Right lobe of liver (tissue), 6 donors: ENCODE results near the gene AFDN. TPM values are rescaled to one million over a fixed set of nuclear protein-coding genes. Genes with fewer than 3 reads are reported as not detected.

Experiments
- ATAC-seq, 4 donors: fragments of 200-7000 bp; cut with Tn5 transposase; one replicate each; pipeline ENCODE4 v1.9.1; 2020; ENCODE audit warnings: mild to moderate bottlenecking in 4 of 4, moderate library complexity in 4 of 4
- DNase-seq, 3 donors: peaks; one replicate each; pipeline ENCODE4 v3.0.0-alpha.2; 2020
- H3K27ac ChIP-seq, 3 donors: fragments of 200-600 bp; one replicate each; pipeline ENCODE4 v1.8.0; 2022
- H3K27me3 ChIP-seq, 2 donors: fragments of 200-600 bp; one replicate each; pipeline ENCODE4 v1.8.0; 2022
- H3K36me3 ChIP-seq, 4 donors: fragments of 200-600 bp; sonication (generic) in 1 of 4; one replicate each; pipeline versions ENCODE4 v1.5.1 to v1.8.0; 2017 to 2022; ENCODE audit warnings: control low read depth in 1 of 4
- H3K4me1 ChIP-seq, 4 donors: fragments of 200-600 bp; sonication (generic) in 1 of 4; one replicate each; pipeline versions ENCODE4 v1.5.1 to v1.8.0; 2017 to 2022; ENCODE audit warnings: control low read depth in 1 of 4
- H3K4me3 ChIP-seq, 3 donors: fragments of 200-600 bp; one replicate each; pipeline ENCODE4 v1.8.0; 2022
- H3K9me3 ChIP-seq, 4 donors: fragments of 200-600 bp; sonication (generic) in 1 of 4; one replicate each; pipeline versions ENCODE4 v1.5.1 to v1.8.0; 2017 to 2022; ENCODE audit warnings: control low read depth in 1 of 4
- POLR2A ChIP-seq: fragments of 450-650 bp; IDR thresholded peaks from one replicate; pipeline ENCODE4 v1.6.1; 2017; ENCODE audit warnings: antibody characterized with exemption, mild to moderate bottlenecking
- WGBS: methylation state at CpG from one replicate; pipeline ENCODE4 v1.1.6; 2018; ENCODE audit warnings: low coverage, low lambda C conversion rate; ENCODE audit not compliant: insufficient coverage; ENCODE audit errors: missing lambda C conversion rate; 5-methylcytosine and 5-hydroxymethylcytosine counted together
- intact Hi-C, 2 donors: fragments of 100-400 bp; cut with DNase I; formaldehyde crosslinking; loops; one replicate each; pipeline versions ENCODE4 v1.11.2 to v1.14.1; 2022
- total RNA-seq, 6 experiments: library from RNA; depleted of rRNA in 2 of 6; stranded (reverse); fragments of >200 nt in 2 of 6; fragmentation: NEBNext Ultra II Directional in 3 of 6; extraction: Animal tissue kit (Norgen Biotek cat#: 25700) in 3 of 6; gene quantifications; one replicate each; pipeline versions ENCODE4 v1.1.0 to v1.2.4, GENCODE V29; 2016 to 2023
- TF ChIP-seq, protein P1 (sequence below), 4 donors: fragments of 200-600 bp in 3 of 4; fragments of 450-650 bp in 1 of 4; IDR thresholded peaks; one replicate each; pipeline versions ENCODE4 v1.5.1 to v1.8.0; 2016 to 2022; ENCODE audit warnings: antibody characterized with exemption in 4 of 4, mild to moderate bottlenecking in 2 of 4
- donor health status: DM: no; HTN: yes; CAD: no.
- donor health status: DM: no; HTN: no; CAD: no.
- donor health status: DM: no; HTN: no; CAD: no.
- donor health status: DM: no; HTN: yes; CAD: no.
- donor health status: DM: no; HTN: yes; CAD: no.

The AFDN gene
- total RNA-seq, 6 experiments from 2014 or later: 77.0 to 106 (median 85.5) TPM

GRCh38 chr6:167930295-167930694 lies 103.6 kb downstream of the AFDN start:
- no peaks in the 10 kb centered on the region for H3K27me3 ChIP-seq
- no peaks in the 10 kb centered on the region for H3K9me3 ChIP-seq
- intact Hi-C loops: no loop called here
- no peak for TF ChIP-seq POLR2A
- TF ChIP-seq, protein P1, sequence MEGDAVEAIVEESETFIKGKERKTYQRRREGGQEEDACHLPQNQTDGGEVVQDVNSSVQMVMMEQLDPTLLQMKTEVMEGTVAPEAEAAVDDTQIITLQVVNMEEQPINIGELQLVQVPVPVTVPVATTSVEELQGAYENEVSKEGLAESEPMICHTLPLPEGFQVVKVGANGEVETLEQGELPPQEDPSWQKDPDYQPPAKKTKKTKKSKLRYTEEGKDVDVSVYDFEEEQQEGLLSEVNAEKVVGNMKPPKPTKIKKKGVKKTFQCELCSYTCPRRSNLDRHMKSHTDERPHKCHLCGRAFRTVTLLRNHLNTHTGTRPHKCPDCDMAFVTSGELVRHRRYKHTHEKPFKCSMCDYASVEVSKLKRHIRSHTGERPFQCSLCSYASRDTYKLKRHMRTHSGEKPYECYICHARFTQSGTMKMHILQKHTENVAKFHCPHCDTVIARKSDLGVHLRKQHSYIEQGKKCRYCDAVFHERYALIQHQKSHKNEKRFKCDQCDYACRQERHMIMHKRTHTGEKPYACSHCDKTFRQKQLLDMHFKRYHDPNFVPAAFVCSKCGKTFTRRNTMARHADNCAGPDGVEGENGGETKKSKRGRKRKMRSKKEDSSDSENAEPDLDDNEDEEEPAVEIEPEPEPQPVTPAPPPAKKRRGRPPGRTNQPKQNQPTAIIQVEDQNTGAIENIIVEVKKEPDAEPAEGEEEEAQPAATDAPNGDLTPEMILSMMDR (IDR thresholded peaks at IDR 0.05): no peak
- H3K36me3 ChIP-seq: peaks cover 0 to 2% (median 0%) of the 10 kb centered on the region in 4 donors
- peaks cover 0 to 42% (median 11%) of the 10 kb centered on the region in 4 donors for H3K4me1 ChIP-seq
- H3K4me3 ChIP-seq: no peak overlapping the region
- DNase-seq (no peak), ATAC-seq (peak in 1 of 4 donors; percentile 6)
- 80% methylated on average over 2 of the region's 3 CpGs for whole genome bisulfite sequencing
- peak overlapping the region in 1 of 3 donors; percentile 89 for H3K27ac ChIP-seq

DNA sequence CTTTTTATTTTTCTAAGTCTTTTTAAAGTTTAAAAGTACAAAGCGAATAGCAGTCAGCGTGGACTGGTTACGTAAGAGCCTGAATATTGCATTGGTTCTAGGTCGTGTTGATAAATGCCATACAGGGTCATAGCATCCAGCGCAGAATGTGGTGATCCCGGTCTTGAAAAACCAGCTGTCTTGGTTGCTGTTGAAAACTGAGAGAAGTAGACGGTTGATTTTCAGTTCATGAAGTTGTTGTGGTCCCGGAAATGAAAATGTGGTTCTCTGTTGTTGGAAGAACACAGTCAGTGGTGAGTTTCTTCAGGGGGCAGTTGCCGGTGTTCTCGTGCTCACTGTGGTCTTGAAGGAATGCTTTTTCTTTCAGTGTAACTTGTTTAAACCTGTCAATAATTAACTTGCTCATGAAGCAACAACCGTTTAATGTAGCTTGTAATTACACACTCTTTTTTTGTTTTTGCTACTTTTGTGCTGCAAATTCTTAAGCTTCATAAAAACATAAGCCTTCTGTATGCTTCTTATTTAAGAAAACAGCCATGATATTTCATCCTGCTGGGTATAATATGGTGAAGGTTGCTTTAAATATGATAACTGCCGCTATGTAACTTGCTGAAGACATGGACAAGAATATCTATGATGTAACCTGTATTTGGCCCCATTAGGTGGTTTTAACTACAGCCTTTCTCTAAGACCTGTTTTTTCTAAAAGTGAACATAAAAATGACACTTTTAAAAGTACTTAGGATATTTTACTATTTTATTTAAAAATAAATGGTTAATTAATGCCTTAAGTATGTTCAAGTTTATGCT lies 106.0 kb downstream of the AFDN start:
- TF ChIP-seq, protein P1 (IDR thresholded peaks at IDR 0.05): no peak
- peak; percentile 26 for TF ChIP-seq POLR2A
- intact Hi-C loops: no loop called here
- DNase-seq (peak in 1 of 3 donors; percentile 72), ATAC-seq (peak; percentile 66 to 84 (median 72))
- H3K36me3 ChIP-seq: peaks cover 0 to 5% (median 0%) of the 10 kb centered on the region in 4 donors
- H3K4me1 ChIP-seq: peaks cover 0 to 43% (median 9%) of the 10 kb centered on the region in 4 donors
- H3K27me3 ChIP-seq: no peaks in the 10 kb centered on the region
- WGBS: 36% methylated on average over 12 of the region's 12 CpGs
- H3K27ac ChIP-seq: peak overlapping the region; percentile 31 to 90 (median 89)
- H3K9me3 ChIP-seq: no peaks in the 10 kb centered on the region
- peak overlapping the region; percentile 3 to 50 (median 39) for H3K4me3 ChIP-seq

- Histone ChIP-seq H3K4me3 (peak overlapping the region; percentile 3 to 50 (median 39)), H3K36me3 (peaks cover 0 to 5% (median 0%) of the 10 kb centered on the region in 4 donors), H3K27me3 (no peaks in the 10 kb centered on the region), H3K4me1 (peaks cover 0 to 38% (median 6%) of the 10 kb centered on the region in 4 donors), H3K27ac (peak overlapping the region; percentile 31 to 90 (median 89)), H3K9me3 (no peaks in the 10 kb centered on the region)
- intact Hi-C loops: no loop called here
- TF ChIP-seq POLR2A: no peak
- TF ChIP-seq, protein P1 (IDR thresholded peaks at IDR 0.05): no peak
- ATAC-seq: peak in 3 of 4 donors; percentile 15 to 51 (median 42)
- 24% methylated on average over 3 of the region's 3 CpGs for WGBS
- DNase-seq: no peak
Observed at GRCh38 chr6:167933290-167933689, 106.6 kb downstream of the AFDN start.

GRCh38 chr6:167933847-167934246 lies 107.1 kb downstream of the AFDN start:
- H3K27me3 ChIP-seq: no peaks in the 10 kb centered on the region
- TF ChIP-seq, protein P1 (IDR thresholded peaks at IDR 0.05): no peak
- TF ChIP-seq POLR2A: no peak
- no peak for DNase-seq
- no peaks in the 10 kb centered on the region for H3K9me3 ChIP-seq
- intact Hi-C loops: no loop called here
- peak; percentile 5 to 31 (median 17) for ATAC-seq
- 83% methylated on average over 1 of the region's 7 CpGs for WGBS
- H3K4me1 ChIP-seq: peaks cover 0 to 32% (median 4%) of the 10 kb centered on the region in 4 donors
- peak overlapping the region in 2 of 3 donors; percentile 39 to 50 for H3K4me3 ChIP-seq
- H3K36me3 ChIP-seq: peaks cover 0 to 5% (median 0%) of the 10 kb centered on the region in 4 donors
- H3K27ac ChIP-seq: peak overlapping the region; percentile 52 to 90 (median 89)
